SW 1271 (cell line): Measurements from ENCODE around the gene FAM227A.

ENCODE experiments used
- DNase-seq, 2 experiments: peaks; one replicate each; lab custom pipeline; 2025; lab: John Stamatoyannopoulos, UW

FAM227A gene

DNA sequence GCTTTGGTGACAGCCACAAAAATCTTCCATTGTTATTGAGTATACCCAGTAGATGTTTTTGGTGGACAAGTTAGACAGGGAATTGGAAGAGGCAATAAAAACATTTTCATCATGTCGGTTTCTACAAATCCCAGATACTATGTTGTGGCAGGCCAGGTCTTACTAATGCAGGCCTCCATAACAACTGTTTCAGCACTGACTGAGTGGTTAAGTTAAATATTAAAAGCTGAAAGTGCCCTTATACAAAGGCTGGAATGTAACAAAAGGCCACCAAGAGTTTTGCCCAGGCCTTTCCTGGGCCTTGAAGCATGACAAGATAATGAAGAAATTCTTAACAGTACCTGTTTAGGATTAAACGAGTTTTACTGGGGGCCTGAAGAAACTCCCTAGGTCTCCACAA lies 115.5 kb downstream of the FAM227A start:
- no peak for DNase-seq

DNA sequence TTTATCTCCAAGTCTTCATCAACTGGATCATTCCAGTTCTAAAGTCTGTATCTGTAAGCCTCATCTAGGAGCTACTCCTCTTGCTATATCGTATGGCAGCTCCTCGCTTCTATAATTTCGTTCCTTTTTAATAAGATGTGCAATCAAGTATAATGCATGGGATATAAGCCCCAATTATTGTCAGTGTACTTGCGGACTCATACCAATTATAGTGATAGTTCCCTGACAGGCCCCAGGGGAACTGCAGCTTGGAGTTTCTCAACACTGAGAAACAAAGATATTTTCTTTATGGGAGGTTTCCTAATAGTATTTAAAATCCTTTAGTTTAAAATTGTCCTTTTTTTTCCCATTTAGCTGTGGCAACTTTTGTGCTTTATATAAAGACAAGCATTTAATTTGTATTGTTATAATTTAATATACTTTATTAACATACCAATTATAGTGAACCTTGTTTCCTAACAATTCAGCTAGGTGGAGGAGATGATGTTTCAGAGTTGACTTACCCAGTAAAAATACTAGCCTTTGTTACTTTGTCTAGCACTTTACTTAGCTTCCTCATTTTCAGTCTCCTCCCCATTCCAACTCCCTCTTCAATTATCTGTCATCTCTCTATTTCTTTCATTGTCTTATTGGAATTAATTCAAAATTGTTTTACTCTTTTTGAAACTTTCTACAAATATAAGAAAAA lies 124.8 kb downstream of the FAM227A start:
- DNase-seq: no peak
